GM19324 (cell line): ENCODE data around the gene TMEM156.
"Not testable (repeated sequence)": the region's sequence is repeated elsewhere in the genome, so short reads cannot be mapped to it uniquely, and the experiment has no call there.

Source experiments
- ATAC-seq: cut with Tn5 transposase; IDR thresholded peaks from one replicate; pipeline ENCODE4 v1.9.1; 2021; ENCODE audit warnings: mild to moderate bottlenecking, moderate library complexity; ENCODE audit not compliant: unreplicated experiment, low FRiP score

The TMEM156 gene

DNA sequence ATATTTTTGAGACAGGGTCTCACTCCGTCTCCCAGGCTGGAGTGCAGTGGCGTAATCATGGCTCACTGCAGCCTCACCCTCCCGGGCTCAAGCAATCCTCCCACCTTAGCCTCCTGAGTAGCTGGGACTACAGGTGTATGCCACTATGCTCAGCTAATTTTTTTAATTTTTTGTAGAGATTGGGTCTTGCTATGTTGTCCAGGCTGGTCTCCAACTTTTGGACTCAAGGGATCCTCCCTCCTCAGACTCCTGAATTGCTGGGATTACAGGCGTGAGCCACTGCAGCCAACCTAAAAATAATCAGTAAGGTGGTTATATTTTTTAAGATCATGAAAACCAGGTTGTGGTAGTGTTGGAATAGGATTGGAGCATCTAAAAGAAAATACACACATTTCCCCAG lies 38.1 kb downstream of the TMEM156 start:
- no peak for ATAC-seq

DNA sequence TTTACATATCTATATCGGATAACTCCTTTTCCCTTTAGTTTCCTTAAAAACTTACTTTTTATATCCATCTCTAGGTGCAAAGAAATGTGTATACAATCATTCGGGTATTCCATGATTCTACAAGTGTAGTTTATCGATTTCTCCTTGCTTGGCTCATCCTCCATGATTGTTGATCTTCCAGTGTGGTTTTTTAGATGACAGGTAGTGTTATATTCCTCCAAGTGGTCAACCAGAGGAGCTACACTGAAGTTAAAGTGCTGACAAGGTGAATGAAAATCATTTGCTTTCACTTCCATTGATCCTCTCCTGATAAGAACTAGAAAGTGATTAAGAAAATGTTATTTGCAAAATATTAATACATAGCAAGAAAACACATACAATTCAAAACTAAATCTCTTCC lies 38.5 kb downstream of the TMEM156 start:
- ATAC-seq = no peak

DNA sequence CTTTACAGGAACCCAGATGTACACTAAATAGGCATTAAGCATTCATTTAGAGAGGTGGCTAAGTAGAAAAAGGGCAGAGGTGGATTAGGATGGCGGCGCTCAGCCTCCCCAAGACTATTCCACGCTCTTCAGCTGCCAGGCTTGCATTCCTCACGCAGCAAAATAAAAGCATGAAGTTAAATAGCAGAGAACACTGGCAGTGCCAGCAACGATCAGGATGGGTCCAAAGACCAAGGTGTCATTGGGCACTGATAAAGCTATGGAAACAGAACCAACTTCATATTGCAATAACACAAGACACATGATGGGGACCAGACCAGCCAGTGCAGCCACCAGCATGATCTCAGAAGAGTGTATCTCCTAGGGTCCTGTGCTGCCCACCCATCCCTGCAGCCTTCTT lies 42.0 kb downstream of the TMEM156 start:
- ATAC-seq = no peak

DNA sequence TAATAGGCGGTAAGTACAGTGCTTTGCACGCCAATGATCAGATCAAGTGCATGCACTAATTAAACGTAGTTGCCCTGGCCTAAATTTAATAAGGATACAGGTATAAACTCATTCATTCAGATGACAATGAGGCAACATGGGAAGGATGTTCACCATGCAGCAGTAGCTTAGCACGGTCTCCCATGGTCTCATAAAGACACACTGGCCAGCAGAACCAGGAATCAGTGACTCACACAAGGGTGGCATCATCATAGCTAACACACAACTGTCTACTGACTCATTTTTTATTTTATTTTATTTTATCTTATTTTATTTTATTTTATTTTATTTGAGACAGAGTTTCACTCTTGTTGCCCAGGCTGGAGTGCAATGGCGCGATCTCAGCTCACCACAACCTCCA lies 42.7 kb downstream of the TMEM156 start:
- ATAC-seq = no peak

DNA sequence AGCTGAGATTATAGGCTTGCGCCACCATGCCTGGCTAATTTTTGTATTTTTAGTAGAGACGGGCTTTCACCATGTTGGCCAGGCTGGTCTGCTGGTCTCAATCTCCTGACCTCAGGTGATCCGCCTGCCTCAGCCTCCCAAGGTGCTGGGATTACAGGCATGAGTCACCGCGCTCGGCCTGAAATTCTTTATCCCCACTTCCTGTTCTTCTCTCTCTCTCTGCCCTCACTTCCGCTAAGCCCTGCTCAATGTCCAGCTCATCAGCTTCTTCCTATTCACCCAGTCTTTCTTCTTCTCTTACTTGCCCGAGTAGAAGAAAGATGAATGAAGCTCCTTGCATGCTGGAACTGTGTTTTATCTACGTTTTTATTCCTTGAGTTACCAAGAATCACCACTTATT lies 43.9 kb downstream of the TMEM156 start:
- not testable (repeated sequence) for ATAC-seq

DNA sequence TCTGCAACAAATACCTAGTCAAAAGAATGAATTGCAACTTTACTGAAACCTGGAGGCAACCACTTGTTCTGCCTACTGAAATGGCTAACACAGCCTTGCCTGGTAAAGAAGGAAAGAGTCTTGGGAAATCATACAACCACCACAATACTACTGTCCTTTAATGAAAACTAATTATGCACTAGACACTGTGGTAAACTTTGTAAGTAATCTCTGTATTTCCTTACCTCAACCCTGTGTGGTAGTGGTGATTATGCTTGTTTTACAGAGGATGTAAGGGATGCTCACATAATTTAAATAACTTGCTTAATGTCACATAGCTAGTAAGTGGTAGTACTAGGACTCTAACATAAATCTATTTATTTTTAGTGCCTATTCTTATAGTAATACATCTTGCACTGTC lies 44.7 kb downstream of the TMEM156 start:
- no peak for ATAC-seq

DNA sequence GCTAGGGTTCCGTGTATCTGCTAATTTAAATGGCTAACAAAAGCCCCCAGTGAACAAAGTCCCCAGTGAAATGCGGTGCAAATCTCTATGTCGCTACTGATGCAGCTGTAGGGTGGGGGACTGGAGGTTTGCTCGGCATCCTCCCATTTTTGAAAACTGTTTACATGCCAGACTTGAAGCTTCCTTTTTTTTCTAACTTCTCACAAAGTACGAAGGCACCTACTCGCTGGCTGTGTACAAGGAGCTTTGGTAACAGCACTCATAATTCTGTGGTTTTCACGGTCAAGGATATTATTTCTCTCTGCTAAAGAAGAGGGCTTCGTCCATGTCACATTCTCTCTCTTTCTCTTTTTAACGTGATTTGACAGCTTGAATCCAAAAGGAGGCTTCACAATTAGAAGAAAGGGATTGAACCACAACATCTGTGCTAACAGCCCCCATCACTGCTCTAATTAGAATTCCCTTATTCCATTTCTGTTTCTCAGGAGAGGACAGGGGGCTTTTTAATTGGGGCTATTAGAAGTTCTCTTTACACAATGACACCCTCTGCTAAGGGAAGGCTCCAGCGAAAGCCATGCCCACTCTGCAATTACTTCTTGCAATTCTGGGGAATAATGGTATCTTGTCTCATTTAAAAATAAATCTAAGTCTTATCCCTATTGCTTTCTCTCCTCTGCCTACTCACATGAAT lies 46.7 kb downstream of the TMEM156 start:
- peak; percentile 35 for ATAC-seq

DNA sequence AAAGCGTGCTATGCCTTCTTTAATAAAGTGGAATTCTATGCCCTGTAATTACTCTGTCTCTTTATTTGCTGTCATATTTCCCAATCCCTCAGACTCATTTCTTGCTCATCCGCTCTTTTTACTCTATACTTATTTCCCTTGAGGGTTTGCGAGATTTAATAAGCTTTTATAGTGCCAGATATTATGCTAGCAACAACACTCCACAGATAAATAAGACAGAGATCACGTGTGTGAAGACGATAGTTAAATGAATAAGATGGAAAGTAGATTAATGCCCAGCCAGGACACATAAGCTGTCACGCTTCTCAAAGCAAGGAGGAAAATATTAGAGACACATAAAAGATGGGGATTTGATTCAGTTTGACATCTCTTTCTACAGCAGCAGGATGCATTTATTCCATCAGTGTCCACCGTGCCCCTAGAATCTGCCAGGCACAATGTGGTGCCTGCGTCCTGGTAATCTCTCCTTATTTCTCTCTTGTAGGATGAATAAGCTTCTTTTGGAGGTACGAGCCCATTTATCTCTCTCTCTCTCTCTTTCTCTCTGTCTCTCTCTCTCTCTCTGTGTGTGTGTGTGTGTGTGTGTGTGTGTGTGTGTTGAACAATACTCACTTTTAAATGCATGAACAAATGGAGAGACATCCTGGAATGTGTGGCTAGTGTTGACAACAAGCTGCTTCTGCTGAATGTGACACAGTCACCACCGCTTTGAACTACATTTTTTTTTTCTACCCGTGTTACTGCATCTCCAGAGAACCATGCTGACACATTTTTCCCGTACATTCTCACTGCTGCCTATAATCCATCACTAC lies 48.2 kb downstream of the TMEM156 start:
- no peak for ATAC-seq

DNA sequence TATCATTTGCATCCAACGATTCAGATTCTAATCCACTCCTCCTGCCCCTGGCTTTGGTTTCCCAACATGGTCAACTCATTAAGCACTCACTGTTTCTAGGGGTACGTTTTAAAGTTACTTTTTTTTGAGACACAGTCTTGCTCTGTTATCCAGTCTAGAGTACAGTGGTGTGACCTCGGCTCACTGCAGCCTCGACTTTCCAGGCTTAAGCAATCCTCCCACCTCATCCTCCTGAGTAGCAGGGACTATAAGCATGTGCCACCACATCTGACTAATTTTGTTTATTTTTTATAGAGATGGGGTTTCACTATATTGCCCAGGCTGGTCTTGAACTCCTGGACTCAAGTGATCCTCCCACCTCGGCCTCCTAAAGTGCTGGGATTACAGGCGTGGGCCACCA lies 48.9 kb downstream of the TMEM156 start:
- no peak for ATAC-seq

DNA sequence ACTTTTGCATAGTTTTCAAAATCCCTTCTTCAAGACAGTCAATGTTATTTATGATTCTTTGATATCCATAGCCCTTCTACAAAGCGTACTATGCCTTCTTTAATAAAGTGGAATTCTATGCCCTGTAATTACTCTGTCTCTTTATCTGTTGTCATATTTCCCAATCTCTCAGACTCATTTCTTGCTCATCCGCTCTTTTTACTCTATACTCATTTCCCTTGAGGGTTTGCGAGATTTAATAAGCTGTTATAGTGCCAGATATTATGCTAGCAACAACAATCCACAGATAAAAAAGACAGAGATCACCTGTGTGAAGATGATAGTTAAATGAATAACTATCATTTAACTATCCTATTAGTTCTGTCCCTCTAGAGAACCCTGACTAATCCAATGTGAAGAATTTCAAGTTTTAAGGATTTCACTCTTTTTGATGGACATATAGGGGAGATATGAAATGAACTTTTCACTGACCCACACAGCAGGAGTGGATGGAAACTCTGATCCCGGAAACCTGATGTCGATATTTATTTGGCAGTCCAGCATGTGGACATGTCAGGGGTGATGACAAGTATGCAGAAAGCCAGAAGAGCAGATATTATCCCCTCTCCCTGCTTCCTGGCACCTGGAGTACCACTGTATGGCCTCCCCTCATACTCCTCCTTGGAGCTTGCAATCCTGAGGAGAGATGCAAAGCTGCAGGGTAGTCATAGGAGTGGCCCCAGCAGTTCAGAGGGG lies 49.7 kb downstream of the TMEM156 start:
- ATAC-seq = no peak

DNA sequence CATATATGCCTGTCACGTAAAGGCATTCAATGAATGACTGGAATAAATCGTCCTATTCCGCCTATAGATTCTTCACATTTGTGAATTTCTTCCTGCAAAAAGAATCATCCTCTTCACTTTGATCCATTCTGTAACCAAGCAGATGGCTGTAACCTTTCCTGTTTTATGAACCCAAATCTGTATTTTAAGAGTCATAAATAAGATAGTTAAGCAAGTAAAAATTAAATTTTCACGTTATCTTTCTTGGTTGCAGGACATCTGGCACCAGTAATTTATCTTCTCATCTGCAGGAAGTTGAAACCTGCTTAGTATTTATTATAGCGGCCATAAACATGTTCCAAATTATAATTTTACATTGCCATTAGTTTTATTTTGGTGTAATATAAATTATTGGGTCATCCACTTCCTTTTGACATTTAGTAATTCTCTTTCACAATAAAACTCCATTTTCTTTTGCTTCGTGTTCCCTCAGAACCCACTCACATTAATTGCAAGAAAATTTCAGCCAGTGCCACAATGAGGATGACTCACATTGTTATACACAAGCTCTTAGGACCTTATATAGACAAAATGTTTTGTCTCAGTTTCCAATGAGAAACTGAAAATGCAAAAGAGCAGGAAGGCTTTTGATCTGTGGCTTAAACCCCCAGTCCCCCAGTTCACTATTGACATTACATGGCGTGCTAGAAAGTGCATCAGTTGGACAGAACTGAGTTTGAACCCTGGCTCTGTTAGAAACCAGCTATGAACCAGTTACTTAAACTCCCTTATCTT lies 51.1 kb downstream of the TMEM156 start:
- no peak for ATAC-seq

DNA sequence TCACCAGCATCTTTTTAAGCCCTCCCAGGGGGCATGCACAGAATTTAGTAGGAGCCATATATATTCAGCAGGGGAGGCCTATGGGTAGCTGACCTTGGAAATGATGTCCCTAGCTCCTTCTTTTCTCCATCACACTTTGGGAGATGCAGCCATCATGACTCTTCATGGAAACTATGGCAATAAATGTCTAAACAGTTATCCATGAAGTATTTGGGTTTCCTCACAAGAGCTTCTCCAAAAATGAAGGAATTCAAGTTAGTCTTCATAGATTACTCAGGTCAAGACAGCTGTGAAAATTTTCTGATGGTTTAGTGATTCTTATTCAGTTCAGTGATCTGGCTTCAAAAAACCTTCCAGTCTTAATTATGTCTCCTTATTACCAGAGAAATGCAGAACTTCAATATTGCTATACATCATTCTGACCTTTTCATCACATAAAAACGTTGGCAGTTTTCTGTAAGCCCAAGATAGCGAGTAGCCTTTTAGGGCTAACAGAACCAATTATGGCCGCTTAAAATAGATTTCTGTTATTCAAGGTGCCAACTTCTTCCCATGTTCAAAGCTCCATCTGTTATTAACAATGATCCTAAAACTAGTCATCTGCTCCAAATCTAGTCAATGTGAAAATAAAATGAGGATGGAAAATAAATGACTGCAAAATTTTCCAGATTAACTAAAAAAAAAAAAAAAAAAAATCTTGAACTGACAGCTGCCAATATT lies 52.5 kb downstream of the TMEM156 start:
- no peak for ATAC-seq

DNA sequence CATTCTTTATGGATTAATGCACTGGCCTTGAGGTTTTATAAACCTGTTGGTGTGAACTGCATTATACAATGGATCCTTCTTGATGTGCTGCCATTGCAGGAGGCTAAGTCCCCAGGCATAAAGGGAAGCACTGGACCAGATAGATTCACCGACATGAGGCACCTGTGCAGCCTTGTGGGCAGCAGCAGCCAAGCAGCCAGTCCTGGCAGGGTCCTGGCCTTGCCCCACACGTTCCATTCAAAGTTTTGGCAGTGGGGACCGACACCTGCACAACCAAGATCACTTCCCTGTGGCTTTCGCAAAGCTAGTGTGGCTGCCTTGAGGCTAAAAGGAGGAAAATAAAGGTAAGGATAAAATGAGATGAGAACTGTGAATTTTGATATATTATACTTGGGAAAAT lies 53.1 kb downstream of the TMEM156 start:
- no peak for ATAC-seq

DNA sequence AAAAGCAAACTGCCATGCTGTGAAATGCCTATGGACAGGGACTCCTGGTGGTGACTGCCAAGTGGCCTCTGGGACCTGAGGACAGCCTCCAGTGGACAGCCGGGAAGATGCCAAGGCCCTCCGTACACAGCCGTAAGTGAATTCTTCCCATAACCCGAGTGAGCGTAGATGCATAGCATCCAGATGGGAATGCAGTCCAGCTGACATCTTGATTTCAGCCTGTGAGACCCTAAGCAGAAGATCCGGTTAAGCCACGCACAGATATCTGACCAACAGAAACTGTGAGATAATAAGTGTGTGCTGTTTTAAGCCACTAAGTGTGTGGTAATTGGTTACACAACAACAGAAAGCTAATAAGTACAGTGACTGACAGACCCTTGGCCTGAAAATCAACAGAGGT lies 55.9 kb downstream of the TMEM156 start:
- no peak for ATAC-seq

DNA sequence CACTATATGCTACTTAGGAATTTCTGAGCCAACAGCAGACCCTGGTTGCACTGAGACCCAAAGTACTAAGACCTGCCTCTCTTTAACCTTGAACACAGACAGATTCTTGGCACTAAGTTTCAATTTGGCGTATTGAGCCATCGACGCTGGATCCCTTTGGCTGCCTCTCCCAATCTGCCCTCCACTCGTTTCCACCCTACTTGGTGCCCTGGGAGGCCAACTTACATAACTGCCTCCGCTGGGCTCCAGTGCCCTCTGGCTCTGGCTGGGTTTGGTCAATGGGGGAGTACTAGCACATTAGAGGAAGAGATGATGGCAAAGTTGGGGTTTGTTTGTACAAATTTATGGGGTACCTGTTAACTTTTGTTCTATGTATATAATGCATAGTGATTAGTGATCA lies 63.5 kb downstream of the TMEM156 start:
- no peak for ATAC-seq

DNA sequence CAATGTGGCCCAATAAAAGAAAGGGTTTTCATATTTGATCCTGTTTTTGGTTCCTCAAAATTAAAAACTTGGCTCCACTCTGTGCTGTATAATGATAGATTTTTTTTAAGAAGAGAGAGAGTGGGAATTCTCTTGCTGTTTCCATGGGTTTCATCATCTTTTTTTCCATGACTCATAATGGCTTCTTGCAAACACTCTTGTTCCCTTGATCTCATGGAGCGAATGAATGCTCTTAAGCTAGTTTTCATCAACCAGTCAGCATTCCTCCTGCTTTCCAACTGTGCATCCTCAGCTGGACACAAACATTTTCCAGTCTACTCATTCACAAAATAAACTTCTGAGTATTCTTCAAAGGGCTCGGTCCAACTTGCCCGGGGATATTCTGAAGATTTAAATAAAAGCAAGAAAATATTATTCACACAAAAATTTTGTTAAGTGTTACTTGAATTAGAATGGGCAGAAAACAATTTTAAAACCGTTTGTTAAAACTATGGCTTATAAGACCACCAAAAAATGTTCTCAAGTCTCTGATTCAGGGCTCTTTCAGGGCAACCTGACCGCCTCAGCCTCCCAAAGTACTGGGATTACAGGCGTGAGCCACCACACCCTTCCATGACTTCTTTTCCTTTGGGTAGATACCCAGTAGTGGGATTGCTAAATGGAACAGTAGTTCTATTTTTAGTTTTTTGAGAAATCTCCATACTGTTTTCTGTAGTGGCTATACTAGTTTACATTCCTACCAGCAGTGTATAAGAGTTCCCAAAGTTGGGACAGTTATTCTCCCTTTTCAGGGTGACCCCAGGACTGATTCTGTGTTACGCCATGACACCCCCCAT lies 64.7 kb downstream of the TMEM156 start:
- ATAC-seq = no peak

DNA sequence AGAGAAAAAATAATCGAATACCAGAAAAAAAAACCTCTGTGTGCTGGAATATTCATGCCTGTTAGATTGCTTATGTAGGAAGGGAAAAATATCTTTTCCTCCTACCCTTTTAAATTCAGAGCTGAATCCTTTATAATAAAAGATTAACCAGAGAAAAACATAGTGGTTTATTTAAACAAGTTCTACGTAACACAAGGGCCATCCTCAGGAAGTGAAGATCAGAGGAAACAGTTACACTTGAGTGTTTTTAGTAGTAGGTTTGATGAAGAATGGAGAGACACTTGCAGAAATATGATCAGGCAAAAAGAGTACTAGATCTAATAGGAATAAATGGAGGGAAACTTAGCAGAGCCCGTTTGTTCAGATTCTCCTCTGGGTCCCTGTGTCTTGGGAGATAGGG lies 66.3 kb downstream of the TMEM156 start:
- ATAC-seq = no peak

DNA sequence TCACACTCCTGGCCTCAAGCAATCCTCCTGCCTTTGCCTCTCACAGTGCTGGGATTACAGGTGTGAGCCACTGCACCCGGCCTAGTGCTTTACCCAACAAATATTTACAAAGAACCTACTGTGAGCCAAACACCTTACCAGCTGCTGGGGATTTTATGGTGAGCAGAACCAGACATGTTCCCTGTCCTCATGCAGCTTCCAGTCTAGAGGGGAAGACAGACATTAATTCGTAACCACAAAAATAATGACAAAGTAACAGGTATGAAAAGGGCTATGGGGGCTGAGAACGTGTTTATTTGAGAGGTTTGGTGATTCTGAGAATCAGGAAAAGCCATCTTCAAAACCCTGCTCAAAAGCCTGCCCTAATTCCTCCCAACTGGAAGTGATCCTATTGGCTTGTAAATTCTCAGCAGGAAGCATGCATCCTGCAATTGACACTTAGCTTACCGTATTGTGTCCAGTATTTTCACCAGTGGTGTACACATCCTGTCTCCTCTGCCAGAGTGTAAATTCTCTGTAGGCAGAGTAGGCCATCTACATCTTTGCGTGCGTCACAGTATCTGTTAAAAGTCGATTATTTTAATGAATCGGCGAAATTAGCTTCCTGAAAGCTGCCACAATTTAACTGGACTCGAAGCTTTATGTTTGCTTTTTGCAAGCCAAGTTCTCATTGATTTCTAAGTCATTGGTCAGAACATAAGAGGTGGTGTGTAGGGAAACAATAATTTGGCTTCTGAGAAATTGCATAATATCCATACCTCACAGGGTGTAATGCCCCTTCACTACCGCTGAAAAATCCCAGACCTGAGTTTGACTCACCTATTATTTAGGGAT lies 67.0 kb downstream of the TMEM156 start:
- ATAC-seq = no peak
